SH-SY5Y (cell line): ENCODE data around the gene IL15RA.

Experiments
- GATA2 ChIP-seq: IDR thresholded peaks from 2 replicates; pipeline ENCODE4 v1.6.1; 2011; ENCODE audit warnings: mild to moderate bottlenecking, low read depth, low read length
- GATA3 ChIP-seq: IDR thresholded peaks from 2 replicates; pipeline ENCODE4 v1.6.1; 2011; ENCODE audit warnings: low read depth, mild to moderate bottlenecking, low read length, moderate library complexity

GRCh38 chr10:5975641-5976473 is 1.5 kb downstream of the IL15RA start:
- TF ChIP-seq GATA2 (no peak), GATA3 (no peak)
